ENCODE measurements around the gene RBM17.

The RBM17 gene

GRCh38 chr10:6053816-6054631 lies 34.8 kb upstream of the RBM17 start:
- peak overlapping the region in 1 of 2 donors; percentile 47 for H3K4me3 ChIP-seq (ENCODE audit: low read length in 2 of 2)
- DNase-seq (ENCODE audit: low spot score) = no peak
- H4K8ac ChIP-seq (ENCODE audit: low read depth, low read length) = no peak overlapping the region
- no peak overlapping the region for H2BK12ac ChIP-seq (ENCODE audit: low read length)
- H2AK5ac ChIP-seq (ENCODE audit: low read depth, low read length) = no peak overlapping the region
- H3K14ac ChIP-seq (ENCODE audit: low read length) = no peak overlapping the region
- no peak overlapping the region for H3K27ac ChIP-seq (replicated peaks; ENCODE audit: low read length)
- H3K79me1 ChIP-seq (ENCODE audit: low read depth, low read length) = no peaks in the 10 kb centered on the region
- no peak overlapping the region for H2BK5ac ChIP-seq (ENCODE audit: low read length)
- peak overlapping the region; percentile 30 for H2BK15ac ChIP-seq (ENCODE audit: low read length)
- H2BK120ac ChIP-seq (ENCODE audit: low read depth, low read length) = no peak overlapping the region
- no peak overlapping the region for H3K4me2 ChIP-seq (ENCODE audit: insufficient read depth, low read length, poor library complexity, severe bottlenecking)
- no peak overlapping the region for H3K4ac ChIP-seq (ENCODE audit: low read length)
- no peaks in the 10 kb centered on the region for H3K9me3 ChIP-seq (replicated peaks in 1 of 2; ENCODE audit: control insufficient read depth in 2 of 2, insufficient read depth in 1 of 2, low read depth in 1 of 2, low read length in 2 of 2)
- H3K36me3 ChIP-seq (replicated peaks in 1 of 2; ENCODE audit: control insufficient read depth in 2 of 2, insufficient read depth in 2 of 2, low read length in 2 of 2) = no peaks in the 10 kb centered on the region
- WGBS, 2 donors (ENCODE audit: extremely low coverage in 2 of 2, insufficient read length in 2 of 2, insufficient replicate concordance in 1 of 2) = no CpG with 5 or more reads among the region's 18 CpGs
- no peak overlapping the region for H3K23ac ChIP-seq (ENCODE audit: low read depth, low read length, poor library complexity)
- H3K27me3 ChIP-seq (ENCODE audit: control insufficient read depth in 3 of 3, insufficient read depth in 3 of 3, low read depth in 1 of 3, low read length in 3 of 3) = peaks cover 0 to 7% (median 0%) of the 10 kb centered on the region in 3 experiments
- no peak overlapping the region for H2AFZ ChIP-seq (ENCODE audit: low read length)
- H4K91ac ChIP-seq (ENCODE audit: low read depth, low read length, poor library complexity) = no peak overlapping the region
- peak overlapping the region; percentile 27 for H3K18ac ChIP-seq (ENCODE audit: low read length)
- peaks cover 0 to 5% of the 10 kb centered on the region in 2 donors for H3K4me1 ChIP-seq (ENCODE audit: control insufficient read depth in 2 of 2, insufficient read depth in 1 of 2, low read depth in 1 of 2, low read length in 2 of 2)
- H3K9ac ChIP-seq (ENCODE audit: low read depth, low read length, poor library complexity) = no peak overlapping the region

- no peak overlapping the region for H3K4me2 ChIP-seq (ENCODE audit: insufficient read depth, low read length, poor library complexity, severe bottlenecking)
- H2BK12ac ChIP-seq (ENCODE audit: low read length) = no peak overlapping the region
- H3K27ac ChIP-seq (replicated peaks; ENCODE audit: low read length) = no peak overlapping the region
- H2BK120ac ChIP-seq (ENCODE audit: low read depth, low read length) = no peak overlapping the region
- no peaks in the 10 kb centered on the region for H3K79me1 ChIP-seq (ENCODE audit: low read depth, low read length)
- no peak overlapping the region for H4K91ac ChIP-seq (ENCODE audit: low read depth, low read length, poor library complexity)
- no peak overlapping the region for H3K9ac ChIP-seq (ENCODE audit: low read depth, low read length, poor library complexity)
- H2AFZ ChIP-seq (ENCODE audit: low read length) = no peak overlapping the region
- H3K4me1 ChIP-seq (ENCODE audit: control insufficient read depth in 2 of 2, insufficient read depth in 1 of 2, low read depth in 1 of 2, low read length in 2 of 2) = peaks cover 0 to 5% of the 10 kb centered on the region in 2 donors
- no peaks in the 10 kb centered on the region for H3K9me3 ChIP-seq (replicated peaks in 1 of 2; ENCODE audit: control insufficient read depth in 2 of 2, insufficient read depth in 1 of 2, low read depth in 1 of 2, low read length in 2 of 2)
- H3K4me3 ChIP-seq (ENCODE audit: low read length in 2 of 2) = no peak overlapping the region
- DNase-seq (ENCODE audit: low spot score) = no peak
- H3K36me3 ChIP-seq (replicated peaks in 1 of 2; ENCODE audit: control insufficient read depth in 2 of 2, insufficient read depth in 2 of 2, low read length in 2 of 2) = no peaks in the 10 kb centered on the region
- no peak overlapping the region for H2BK5ac ChIP-seq (ENCODE audit: low read length)
- no peak overlapping the region for H3K14ac ChIP-seq (ENCODE audit: low read length)
- H3K27me3 ChIP-seq (ENCODE audit: control insufficient read depth in 3 of 3, insufficient read depth in 3 of 3, low read depth in 1 of 3, low read length in 3 of 3) = peaks cover 0 to 2% (median 0%) of the 10 kb centered on the region in 3 experiments
- H2AK5ac ChIP-seq (ENCODE audit: low read depth, low read length) = no peak overlapping the region
- no peak overlapping the region for H3K18ac ChIP-seq (ENCODE audit: low read length)
- no peak overlapping the region for H3K23ac ChIP-seq (ENCODE audit: low read depth, low read length, poor library complexity)
- WGBS, 2 donors (ENCODE audit: extremely low coverage in 2 of 2, insufficient read length in 2 of 2, insufficient replicate concordance in 1 of 2) = no CpG with 5 or more reads among the region's 5 CpGs
- H3K4ac ChIP-seq (ENCODE audit: low read length) = no peak overlapping the region
- H4K8ac ChIP-seq (ENCODE audit: low read depth, low read length) = no peak overlapping the region
- H2BK15ac ChIP-seq (ENCODE audit: low read length) = no peak overlapping the region
Measured at GRCh38 chr10:6054884-6055283, 34.0 kb upstream of the RBM17 start.

- H3K79me1 ChIP-seq (ENCODE audit: low read depth, low read length) = no peaks in the 10 kb centered on the region
- H3K27me3 ChIP-seq (ENCODE audit: control insufficient read depth in 3 of 3, insufficient read depth in 3 of 3, low read depth in 1 of 3, low read length in 3 of 3) = peaks cover 0 to 2% (median 0%) of the 10 kb centered on the region in 3 experiments
Measured at GRCh38 chr10:6055929-6056328, 32.9 kb upstream of the RBM17 start.

GRCh38 chr10:6056411-6057135 lies 32.3 kb upstream of the RBM17 start:
- WGBS, 2 donors (ENCODE audit: extremely low coverage in 2 of 2, insufficient read length in 2 of 2, insufficient replicate concordance in 1 of 2) = no CpG with 5 or more reads among the region's 5 CpGs
- H2AK5ac ChIP-seq (ENCODE audit: low read depth, low read length) = no peak overlapping the region
- no peak overlapping the region for H3K4ac ChIP-seq (ENCODE audit: low read length)

More at GRCh38 chr10:6055929-6056328, 32.9 kb upstream of the RBM17 start:
- Histone ChIP-seq H3K9me3 (replicated peaks in 1 of 2; ENCODE audit: control insufficient read depth in 2 of 2, insufficient read depth in 1 of 2, low read depth in 1 of 2, low read length in 2 of 2) (no peaks in the 10 kb centered on the region), H2BK5ac (ENCODE audit: low read length) (no peak overlapping the region), H3K4me1 (ENCODE audit: control insufficient read depth in 2 of 2, insufficient read depth in 1 of 2, low read depth in 1 of 2, low read length in 2 of 2) (peaks cover 0 to 5% of the 10 kb centered on the region in 2 donors), H3K4me2 (ENCODE audit: insufficient read depth, low read length, poor library complexity, severe bottlenecking) (no peak overlapping the region), H2AFZ (ENCODE audit: low read length) (no peak overlapping the region), H3K18ac (ENCODE audit: low read length) (no peak overlapping the region), H3K27ac (replicated peaks; ENCODE audit: low read length) (no peak overlapping the region), H3K4ac (ENCODE audit: low read length) (no peak overlapping the region), H4K8ac (ENCODE audit: low read depth, low read length) (no peak overlapping the region), H2AK5ac (ENCODE audit: low read depth, low read length) (no peak overlapping the region), H2BK120ac (ENCODE audit: low read depth, low read length) (no peak overlapping the region), H3K36me3 (replicated peaks in 1 of 2; ENCODE audit: control insufficient read depth in 2 of 2, insufficient read depth in 2 of 2, low read length in 2 of 2) (no peaks in the 10 kb centered on the region), H3K9ac (ENCODE audit: low read depth, low read length, poor library complexity) (no peak overlapping the region), H3K23ac (ENCODE audit: low read depth, low read length, poor library complexity) (no peak overlapping the region), H3K14ac (ENCODE audit: low read length) (no peak overlapping the region), H2BK15ac (ENCODE audit: low read length) (no peak overlapping the region), H2BK12ac (ENCODE audit: low read length) (no peak overlapping the region), H3K4me3 (ENCODE audit: low read length in 2 of 2) (no peak overlapping the region), H4K91ac (ENCODE audit: low read depth, low read length, poor library complexity) (no peak overlapping the region)
- no CpG with 5 or more reads among the region's 4 CpGs for WGBS, 2 donors (ENCODE audit: extremely low coverage in 2 of 2, insufficient read length in 2 of 2, insufficient replicate concordance in 1 of 2)
- no peak for DNase-seq (ENCODE audit: low spot score)

More at GRCh38 chr10:6056411-6057135, 32.3 kb upstream of the RBM17 start:
- Histone ChIP-seq H3K9ac (ENCODE audit: low read depth, low read length, poor library complexity) (no peak overlapping the region), H3K27me3 (ENCODE audit: control insufficient read depth in 3 of 3, insufficient read depth in 3 of 3, low read depth in 1 of 3, low read length in 3 of 3) (peaks cover 0 to 2% (median 0%) of the 10 kb centered on the region in 3 experiments), H4K8ac (ENCODE audit: low read depth, low read length) (no peak overlapping the region), H2BK12ac (ENCODE audit: low read length) (no peak overlapping the region), H3K4me3 (ENCODE audit: low read length in 2 of 2) (no peak overlapping the region), H3K4me1 (ENCODE audit: control insufficient read depth in 2 of 2, insufficient read depth in 1 of 2, low read depth in 1 of 2, low read length in 2 of 2) (peaks cover 0 to 5% of the 10 kb centered on the region in 2 donors), H4K91ac (ENCODE audit: low read depth, low read length, poor library complexity) (no peak overlapping the region), H2BK15ac (ENCODE audit: low read length) (no peak overlapping the region), H3K14ac (ENCODE audit: low read length) (no peak overlapping the region), H3K79me1 (ENCODE audit: low read depth, low read length) (no peaks in the 10 kb centered on the region), H3K23ac (ENCODE audit: low read depth, low read length, poor library complexity) (no peak overlapping the region), H3K18ac (ENCODE audit: low read length) (no peak overlapping the region), H3K36me3 (replicated peaks in 1 of 2; ENCODE audit: control insufficient read depth in 2 of 2, insufficient read depth in 2 of 2, low read length in 2 of 2) (no peaks in the 10 kb centered on the region), H2BK5ac (ENCODE audit: low read length) (no peak overlapping the region), H3K27ac (replicated peaks; ENCODE audit: low read length) (no peak overlapping the region), H3K4me2 (ENCODE audit: insufficient read depth, low read length, poor library complexity, severe bottlenecking) (no peak overlapping the region), H2BK120ac (ENCODE audit: low read depth, low read length) (no peak overlapping the region), H3K9me3 (replicated peaks in 1 of 2; ENCODE audit: control insufficient read depth in 2 of 2, insufficient read depth in 1 of 2, low read depth in 1 of 2, low read length in 2 of 2) (no peaks in the 10 kb centered on the region), H2AFZ (ENCODE audit: low read length) (no peak overlapping the region)
- DNase-seq (ENCODE audit: low spot score) = no peak

Measured in neuronal stem cell (in vitro differentiated cells).